Mammary epithelial cell (primary cell): Measurements from ENCODE around the gene MZT2A.
"Not testable (repeated sequence)": the region's sequence is repeated elsewhere in the genome, so short reads cannot be mapped to it uniquely, and the experiment has no call there.

Source experiments
- CTCF ChIP-seq, 2 donors: IDR thresholded peaks in 1 of 2; conservative IDR thresholded peaks in 1 of 2; 2 replicates each; pipeline ENCODE4 v1.5.1; 2011 to 2012; ENCODE audit warnings: inconsistent platforms in 2 of 2, low read length in 2 of 2, mild to moderate bottlenecking in 2 of 2, control low read depth in 1 of 2, low read depth in 1 of 2; ENCODE audit not compliant: insufficient read depth in 1 of 2; ENCODE audit errors: extremely low read depth in 1 of 2
- EZH2 ChIP-seq: IDR thresholded peaks from 2 replicates; pipeline ENCODE4 v1.6.1; 2012; ENCODE audit warnings: low read length, inconsistent platforms, borderline replicate concordance

DNA sequence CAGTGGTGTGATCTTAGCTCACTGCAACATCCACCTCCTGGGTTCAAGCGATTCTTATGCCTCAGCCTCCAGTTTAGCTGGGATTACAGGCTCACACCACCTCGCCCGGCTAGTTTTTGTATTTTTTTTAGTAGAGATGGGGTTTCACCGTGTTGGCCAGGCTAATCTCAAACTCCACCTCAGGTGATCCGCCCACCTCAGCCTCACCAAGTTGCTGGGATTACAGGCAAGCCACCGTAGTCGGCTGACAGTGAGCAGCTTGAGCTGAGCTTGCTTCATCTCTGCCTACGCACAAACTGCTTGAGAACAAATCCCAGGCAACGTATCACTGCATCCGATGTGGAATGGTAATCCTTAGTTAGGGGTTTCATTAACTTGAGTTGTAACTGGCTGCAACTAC is 24.5 kb downstream of the MZT2A start:
- not testable (repeated sequence) for TF ChIP-seq CTCF (conservative IDR thresholded peaks at IDR 0.05 in 1 of 2, IDR thresholded peaks at IDR 0.05 in 1 of 2; ENCODE audit: extremely low read depth in 1 of 2, insufficient read depth in 1 of 2, low read depth in 1 of 2, low read length in 2 of 2); EZH2
